GM23338 (cell line): ENCODE data around the gene CYTL1. TPM values are rescaled to one million over a fixed set of nuclear protein-coding genes. Genes with fewer than 3 reads are reported as not detected.

Experiments used
- ATAC-seq: fragments of 200-7000 bp; cut with Tn5 transposase; 3 replicates; pipeline ENCODE4 v1.9.1; 2020
- DNase-seq: peaks from one replicate; pipeline ENCODE4 v3.0.0-alpha.2; 2015; ENCODE audit warnings: low spot score
- H2AFZ ChIP-seq: fragments of 200-600 bp; sonication (generic); 2 replicates; pipeline ENCODE4 v1.8.0; 2016; ENCODE audit warnings: antibody characterized with exemption, mild to moderate bottlenecking, moderate library complexity
- H3F3A ChIP-seq: fragments of 200-600 bp; sonication (generic); replicated peaks from 2 replicates; pipeline ENCODE4 v1.8.0; 2017; ENCODE audit warnings: antibody characterized with exemption, mixed run types, low read depth
- H3K27ac ChIP-seq: fragments of 200-600 bp; sonication (generic); 2 replicates; pipeline ENCODE4 v1.6.1; 2016; ENCODE audit warnings: low read depth
- H3K27me3 ChIP-seq: fragments of 200-600 bp; sonication (generic); 2 replicates; pipeline ENCODE4 v1.8.0; 2016; ENCODE audit warnings: mild to moderate bottlenecking, mixed run types, moderate library complexity; ENCODE audit not compliant: insufficient read depth
- H3K36me3 ChIP-seq: fragments of 200-600 bp; sonication (generic); 2 replicates; pipeline ENCODE4 v1.8.0; 2016; ENCODE audit warnings: mild to moderate bottlenecking; ENCODE audit not compliant: insufficient read depth
- H3K4me1 ChIP-seq: fragments of 200-600 bp; sonication (generic); 2 replicates; pipeline ENCODE4 v1.8.0; 2016; ENCODE audit warnings: mild to moderate bottlenecking, moderate library complexity; ENCODE audit not compliant: insufficient read depth
- H3K4me2 ChIP-seq: fragments of 200-600 bp; sonication (generic); 2 replicates; pipeline ENCODE4 v1.7.1; 2017; ENCODE audit warnings: mixed run types
- H3K4me3 ChIP-seq: fragments of 200-600 bp; sonication (generic); 2 replicates; pipeline ENCODE4 v1.6.1; 2016; ENCODE audit warnings: mixed run types
- H3K79me2 ChIP-seq: fragments of 200-600 bp; sonication (generic); replicated peaks from 2 replicates; pipeline ENCODE4 v1.8.0; 2017; ENCODE audit warnings: mild to moderate bottlenecking; ENCODE audit not compliant: insufficient read depth
- H3K9me2 ChIP-seq: fragments of 200-600 bp; sonication (generic); 2 replicates; pipeline ENCODE4 v1.8.0; 2017; ENCODE audit not compliant: insufficient read depth
- H4K20me1 ChIP-seq: fragments of 200-600 bp; sonication (generic); replicated peaks from 2 replicates; pipeline ENCODE4 v1.8.0; 2017; ENCODE audit warnings: mild to moderate bottlenecking; ENCODE audit not compliant: insufficient read depth
- H3K27ac Mint-ChIP-seq: 2 replicates; pipeline ENCODE4 v1.8.0; 2020; ENCODE audit warnings: inconsistent platforms, mild to moderate bottlenecking, moderate library complexity, mixed read lengths
- H3K27me3 Mint-ChIP-seq: 3 replicates; pipeline ENCODE4 v1.8.0; 2022; ENCODE audit warnings: low read depth, mild to moderate bottlenecking, moderate library complexity, mixed read lengths, inconsistent platforms; ENCODE audit not compliant: insufficient read depth, poor library complexity
- H3K36me3 Mint-ChIP-seq: 3 replicates; pipeline ENCODE4 v1.8.0; 2021; ENCODE audit warnings: low read depth, mild to moderate bottlenecking, inconsistent platforms, moderate library complexity, mixed read lengths
- H3K4me1 Mint-ChIP-seq: 3 replicates; pipeline ENCODE4 v1.8.0; 2020; ENCODE audit warnings: mild to moderate bottlenecking, inconsistent platforms, mixed read lengths
- H3K4me3 Mint-ChIP-seq: 3 replicates; pipeline ENCODE4 v1.8.0; 2021; ENCODE audit warnings: moderate library complexity, mild to moderate bottlenecking, inconsistent platforms, mixed read lengths
- H3K9me3 Mint-ChIP-seq: 3 replicates; pipeline ENCODE4 v1.8.0; 2020; ENCODE audit warnings: moderate library complexity, mild to moderate bottlenecking, inconsistent platforms, mixed read lengths
- CTCF ChIP-seq, 2 experiments: fragments of 200-600 bp in 1 of 2; sonication (generic) in 1 of 2; conservative IDR thresholded peaks; 2 replicates each; pipeline versions ENCODE4 v1.5.1 to v1.6.1; 2016 to 2017; ENCODE audit warnings: antibody characterized with exemption in 2 of 2, low read depth in 2 of 2, mild to moderate bottlenecking in 2 of 2, moderate library complexity in 1 of 2
- ETS1 ChIP-seq: IDR thresholded peaks from 2 replicates; pipeline ENCODE4 v1.6.1; 2016; ENCODE audit warnings: antibody characterized with exemption
- EZH2phosphoT487 ChIP-seq: fragments of 200-600 bp; sonication (generic); IDR thresholded peaks from one replicate; pipeline ENCODE4 v1.8.1; 2018; ENCODE audit warnings: antibody characterized with exemption; ENCODE audit not compliant: unreplicated experiment
- JUNB ChIP-seq: IDR thresholded peaks from one replicate; pipeline ENCODE4 v1.6.1; 2016; ENCODE audit warnings: antibody characterized with exemption; ENCODE audit not compliant: unreplicated experiment
- NANOG ChIP-seq: IDR thresholded peaks from 2 replicates; pipeline ENCODE4 v1.6.1; 2016; ENCODE audit warnings: antibody characterized with exemption, borderline replicate concordance
- STAT1 ChIP-seq: IDR thresholded peaks from one replicate; pipeline ENCODE4 v1.6.1; 2016; ENCODE audit warnings: antibody characterized with exemption; ENCODE audit not compliant: unreplicated experiment
- ZNF114 ChIP-seq: fragments of 250-450 bp; sonication (Bioruptor Pico); IDR thresholded peaks from 2 replicates; pipeline ENCODE4 v1.5.0; 2020; ENCODE audit warnings: mild to moderate bottlenecking, moderate library complexity
- ZNF331 ChIP-seq: fragments of 250-450 bp; sonication (Bioruptor Pico); IDR thresholded peaks from 2 replicates; pipeline ENCODE4 v1.5.0; 2020; ENCODE audit warnings: low read depth, mild to moderate bottlenecking, moderate library complexity
- polyA plus RNA-seq: library from polyadenylated mRNA; unstranded; fragments of >200 nt; fragmentation: Nextera tagmentation; extraction: Ambion mirVana; gene quantifications from 2 replicates; pipeline ENCODE4 v1.2.1, GENCODE V29; 2016
- total RNA-seq: library from RNA; depleted of rRNA; stranded (reverse); fragments of >200 nt; shearing (Covaris generic); gene quantifications from 2 replicates; pipeline ENCODE4 v1.2.3, GENCODE V29; 2014
- TF ChIP-seq, protein P1 (sequence below): IDR thresholded peaks from one replicate; pipeline ENCODE4 v1.6.1; 2018; ENCODE audit warnings: antibody characterized with exemption; ENCODE audit not compliant: unreplicated experiment

The CYTL1 gene
- total and polyA plus RNA-seq, 2 experiments from 2014 or later: 12.6 to 17.6 TPM

DNA sequence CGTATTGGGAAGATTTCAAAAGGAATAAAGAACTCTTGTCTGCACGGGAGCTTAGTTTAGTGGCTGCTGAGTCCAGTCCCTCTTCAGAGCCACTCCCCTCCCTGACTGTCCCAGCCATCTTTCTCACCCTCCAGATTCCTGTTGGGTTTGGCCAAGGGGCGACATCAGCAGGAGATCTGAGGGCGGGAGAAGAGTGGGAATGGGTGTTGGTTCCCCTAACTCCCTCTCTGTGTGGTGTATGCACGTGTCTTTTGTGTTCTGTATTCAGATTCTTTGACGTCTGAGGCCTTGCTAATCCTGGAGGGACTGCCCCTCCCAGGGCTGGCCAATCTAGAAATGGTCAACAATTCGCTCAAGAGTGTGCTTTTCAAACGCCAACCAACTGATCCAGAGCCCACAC lies 37.4 kb downstream of the CYTL1 start (continued):
- TF ChIP-seq, protein P1, sequence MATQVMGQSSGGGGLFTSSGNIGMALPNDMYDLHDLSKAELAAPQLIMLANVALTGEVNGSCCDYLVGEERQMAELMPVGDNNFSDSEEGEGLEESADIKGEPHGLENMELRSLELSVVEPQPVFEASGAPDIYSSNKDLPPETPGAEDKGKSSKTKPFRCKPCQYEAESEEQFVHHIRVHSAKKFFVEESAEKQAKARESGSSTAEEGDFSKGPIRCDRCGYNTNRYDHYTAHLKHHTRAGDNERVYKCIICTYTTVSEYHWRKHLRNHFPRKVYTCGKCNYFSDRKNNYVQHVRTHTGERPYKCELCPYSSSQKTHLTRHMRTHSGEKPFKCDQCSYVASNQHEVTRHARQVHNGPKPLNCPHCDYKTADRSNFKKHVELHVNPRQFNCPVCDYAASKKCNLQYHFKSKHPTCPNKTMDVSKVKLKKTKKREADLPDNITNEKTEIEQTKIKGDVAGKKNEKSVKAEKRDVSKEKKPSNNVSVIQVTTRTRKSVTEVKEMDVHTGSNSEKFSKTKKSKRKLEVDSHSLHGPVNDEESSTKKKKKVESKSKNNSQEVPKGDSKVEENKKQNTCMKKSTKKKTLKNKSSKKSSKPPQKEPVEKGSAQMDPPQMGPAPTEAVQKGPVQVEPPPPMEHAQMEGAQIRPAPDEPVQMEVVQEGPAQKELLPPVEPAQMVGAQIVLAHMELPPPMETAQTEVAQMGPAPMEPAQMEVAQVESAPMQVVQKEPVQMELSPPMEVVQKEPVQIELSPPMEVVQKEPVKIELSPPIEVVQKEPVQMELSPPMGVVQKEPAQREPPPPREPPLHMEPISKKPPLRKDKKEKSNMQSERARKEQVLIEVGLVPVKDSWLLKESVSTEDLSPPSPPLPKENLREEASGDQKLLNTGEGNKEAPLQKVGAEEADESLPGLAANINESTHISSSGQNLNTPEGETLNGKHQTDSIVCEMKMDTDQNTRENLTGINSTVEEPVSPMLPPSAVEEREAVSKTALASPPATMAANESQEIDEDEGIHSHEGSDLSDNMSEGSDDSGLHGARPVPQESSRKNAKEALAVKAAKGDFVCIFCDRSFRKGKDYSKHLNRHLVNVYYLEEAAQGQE: no peak
- TF ChIP-seq NANOG (no peak), ZNF114 (CRISPR knock-in tag) (no peak), ETS1 (no peak), EZH2phosphoT487 (no peak), STAT1 (no peak), CTCF (conservative IDR thresholded peaks at IDR 0.05; ENCODE audit: low read depth in 2 of 2) (no peak)

DNA sequence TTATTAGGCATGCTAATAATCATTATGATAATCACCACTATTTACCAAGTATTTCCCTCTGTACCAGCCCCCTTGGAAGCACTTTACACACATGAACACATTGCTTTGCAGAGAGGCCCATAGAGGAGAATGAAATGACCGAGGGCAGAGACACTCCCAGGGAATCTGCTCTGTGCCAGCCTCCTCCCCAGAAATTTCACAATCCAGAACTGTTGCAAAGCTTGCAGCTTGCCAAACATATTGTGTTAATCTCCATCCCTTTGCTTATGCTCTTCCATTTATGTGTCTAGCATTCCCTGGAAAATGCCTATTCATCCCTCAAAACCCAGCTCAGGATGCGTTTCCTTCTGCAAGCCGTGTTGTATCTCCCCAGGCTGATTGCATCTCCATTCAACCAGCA lies 37.8 kb downstream of the CYTL1 start:
- Histone ChIP-seq H2AFZ (no peak overlapping the region), H3K27me3 (no peaks in the 10 kb centered on the region), H3K27ac (no peak overlapping the region), H3F3A (no peaks in the 10 kb centered on the region), H3K4me1 (no peaks in the 10 kb centered on the region), H3K9me2 (no peaks in the 10 kb centered on the region), H3K79me2 (no peaks in the 10 kb centered on the region), H3K36me3 (no peaks in the 10 kb centered on the region), H3K4me3 (no peak overlapping the region), H3K4me2 (no peak overlapping the region), H4K20me1 (no peaks in the 10 kb centered on the region)
- Mint-ChIP-seq H3K4me1 (no peaks in the 10 kb centered on the region), H3K36me3 (peaks cover 2% of the 10 kb centered on the region; the same call in 1 of the 3 replicates), H3K9me3 (peaks cover 27% of the 10 kb centered on the region), H3K27ac (no peak overlapping the region), H3K4me3 (no peak overlapping the region), H3K27me3 (peaks cover 3% of the 10 kb centered on the region)
- DNase-seq: no peak
- ATAC-seq: no peak
- TF ChIP-seq JUNB: no peak
- TF ChIP-seq ETS1: no peak
- no peak for TF ChIP-seq STAT1
- no peak for TF ChIP-seq ZNF114 (CRISPR knock-in tag)
- no peak for TF ChIP-seq ZNF331 (CRISPR knock-in tag)
- TF ChIP-seq, protein P1: no peak
